NT2/D1 (cell line): Measurements from ENCODE around the gene KCNQ1.

Source experiments
- DNase-seq: peaks from one replicate; pipeline ENCODE4 v3.0.0-alpha.2; 2011; ENCODE audit warnings: low read depth, low spot score
- H3K27me3 ChIP-seq: 2 replicates; pipeline ENCODE4 v1.6.0; 2011; ENCODE audit warnings: mild to moderate bottlenecking; ENCODE audit not compliant: insufficient read length, insufficient read depth
- H3K36me3 ChIP-seq: 2 replicates; pipeline ENCODE4 v1.6.1; 2011; ENCODE audit warnings: mild to moderate bottlenecking, low read length, mixed read lengths; ENCODE audit not compliant: insufficient read depth, insufficient read length
- H3K4me1 ChIP-seq: 2 replicates; pipeline ENCODE4 v1.5.1; 2011; ENCODE audit not compliant: insufficient read depth, insufficient read length
- H3K4me3 ChIP-seq: 2 replicates; pipeline ENCODE4 v1.5.1; 2011; ENCODE audit warnings: low read depth; ENCODE audit not compliant: insufficient read length
- H3K9ac ChIP-seq: 2 replicates; pipeline ENCODE4 v1.6.0; 2011; ENCODE audit warnings: low read depth; ENCODE audit not compliant: insufficient read length
- H3K9me3 ChIP-seq: 2 replicates; pipeline ENCODE4 v1.5.1; 2011; ENCODE audit warnings: mild to moderate bottlenecking, low read length; ENCODE audit not compliant: insufficient read depth
- SUZ12 ChIP-seq: IDR thresholded peaks from 2 replicates; pipeline ENCODE4 v1.6.1; 2011; ENCODE audit not compliant: insufficient read length, insufficient read depth; ENCODE audit errors: extremely low read depth
- YY1 ChIP-seq: IDR thresholded peaks from 2 replicates; pipeline ENCODE4 v1.6.1; 2011; ENCODE audit not compliant: insufficient read length, insufficient read depth
- ZNF274 ChIP-seq: IDR thresholded peaks from 2 replicates; pipeline ENCODE4 v1.6.1; 2011; ENCODE audit warnings: mild to moderate bottlenecking, low read depth, low read length

KCNQ1 gene

DNA sequence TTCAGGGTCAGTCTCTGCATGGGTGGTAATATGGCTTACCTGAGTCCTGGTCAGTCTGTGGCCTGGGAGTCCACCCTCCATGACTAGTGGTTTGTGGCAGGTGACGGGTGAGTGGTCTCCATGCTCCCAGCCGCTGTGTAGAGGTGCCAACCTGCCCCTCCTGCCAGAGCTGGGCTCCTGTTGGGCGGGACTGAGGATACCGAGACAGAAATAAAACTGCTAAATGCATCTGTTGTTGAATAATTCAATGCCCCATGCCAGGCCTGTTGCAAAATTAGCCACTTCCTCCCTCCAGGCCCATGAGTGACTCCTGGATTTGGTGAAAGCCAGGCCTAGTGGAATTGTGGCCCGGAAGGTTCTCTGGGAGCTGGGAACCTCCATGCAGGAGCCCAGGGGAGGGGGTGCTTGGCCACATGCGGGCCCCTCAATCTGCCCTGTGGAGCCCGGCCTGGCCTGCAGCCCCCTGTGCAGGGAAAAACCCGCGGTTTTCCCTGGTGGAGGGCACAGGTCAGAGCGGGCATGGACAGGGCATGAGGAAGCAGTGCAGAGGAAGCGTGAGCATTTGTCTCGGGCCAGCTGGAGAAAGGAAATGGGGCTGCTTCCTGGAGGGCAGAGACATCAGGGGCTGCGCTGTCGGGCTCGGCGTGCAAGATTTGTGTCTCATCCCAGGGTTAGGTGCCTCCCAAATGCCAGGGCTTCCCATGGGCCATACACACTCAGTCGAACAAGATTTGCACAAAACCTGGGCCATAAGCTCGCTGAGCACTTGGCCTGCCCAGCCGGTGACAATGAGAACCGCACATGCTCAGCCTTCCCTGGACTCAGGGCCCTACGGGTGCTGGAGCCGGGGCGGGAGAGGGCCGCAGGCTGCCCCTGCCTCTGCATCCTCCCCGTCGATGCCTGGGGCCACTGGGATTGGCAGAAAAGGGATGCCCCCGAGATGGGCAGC lies 66.9 kb downstream of the KCNQ1 start:
- Histone ChIP-seq H3K9ac (peak overlapping the region; percentile 13), H3K27me3 (peaks cover 90% of the 10 kb centered on the region), H3K36me3 (no peaks in the 10 kb centered on the region), H3K9me3 (no peaks in the 10 kb centered on the region), H3K4me1 (peaks cover 3% of the 10 kb centered on the region), H3K4me3 (no peak overlapping the region)
- TF ChIP-seq SUZ12 (no peak), YY1 (no peak), ZNF274 (no peak)
- DNase-seq, result no peak

DNA sequence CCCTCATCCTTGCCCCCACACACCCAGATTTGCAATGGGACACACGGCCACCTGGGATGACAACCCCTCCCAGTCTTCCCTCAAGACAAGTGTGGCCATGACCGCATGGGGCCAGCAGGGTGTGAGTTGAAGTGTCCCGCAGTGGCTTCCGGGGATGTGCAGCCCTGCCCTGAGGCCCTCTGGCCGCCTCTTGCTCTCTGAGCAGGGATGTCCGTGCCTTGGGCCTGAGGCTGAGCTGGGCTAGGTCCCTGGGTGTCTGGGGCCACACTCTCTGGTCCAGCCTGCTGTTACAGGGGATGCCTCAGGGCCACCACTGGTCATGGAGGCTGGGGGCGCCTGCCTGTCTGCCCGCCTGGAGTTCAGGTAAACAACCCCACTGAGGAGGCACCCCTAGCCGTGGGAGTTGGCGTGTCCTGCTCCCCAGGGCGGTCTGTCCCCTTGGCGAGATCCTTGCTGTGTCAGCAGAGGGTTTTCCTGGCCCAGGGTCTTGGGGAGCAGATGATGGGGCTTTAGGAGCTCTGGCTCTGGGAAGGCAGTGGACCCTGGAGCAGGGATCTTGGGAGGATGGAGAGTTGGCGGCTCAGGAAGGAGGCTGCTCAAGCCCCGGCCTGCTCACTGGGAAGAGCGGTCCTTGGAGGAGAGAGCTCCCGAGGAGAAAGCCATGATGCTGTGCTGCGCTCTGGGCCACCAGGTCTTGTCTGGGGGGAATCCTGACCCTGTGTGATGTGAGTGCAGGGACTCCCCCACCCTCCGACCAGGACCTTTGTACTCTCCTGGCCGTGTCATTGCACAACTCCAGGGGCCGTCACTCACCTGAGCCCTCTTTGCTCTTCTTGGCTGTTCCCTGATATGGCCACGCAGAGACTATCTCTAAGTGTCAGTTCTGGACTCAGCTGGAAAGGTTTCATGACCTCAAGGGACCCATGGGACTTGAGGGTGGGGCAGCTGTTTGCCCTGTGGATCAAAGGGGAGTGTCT lies 67.9 kb downstream of the KCNQ1 start:
- peaks cover 3% of the 10 kb centered on the region for H3K4me1 ChIP-seq
- no peak for DNase-seq

DNA sequence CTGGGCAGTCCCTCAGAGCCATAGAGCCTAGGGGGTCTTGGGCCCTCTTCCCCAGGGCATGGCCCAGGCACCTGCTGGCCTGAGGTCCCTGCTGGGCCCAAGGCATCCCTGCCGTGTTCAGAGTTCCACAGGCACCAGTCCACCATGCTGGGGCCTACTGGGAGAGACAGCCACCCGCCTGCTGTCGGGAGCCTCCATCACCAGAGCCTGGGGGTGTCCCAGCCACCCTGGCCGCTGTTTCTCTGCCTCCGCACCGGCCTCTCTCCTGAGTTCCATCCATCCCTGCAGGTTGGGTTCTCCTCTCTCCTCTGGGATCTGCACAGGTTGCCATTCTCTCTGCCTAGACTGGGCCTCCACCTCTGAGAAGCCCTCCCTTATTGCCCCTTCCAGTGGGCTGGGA lies 68.6 kb downstream of the KCNQ1 start:
- Histone ChIP-seq H3K4me1 (peaks cover 3% of the 10 kb centered on the region), H3K9me3 (no peaks in the 10 kb centered on the region), H3K36me3 (no peaks in the 10 kb centered on the region), H3K27me3 (peaks cover 89% of the 10 kb centered on the region), H3K4me3 (no peak overlapping the region), H3K9ac (no peak overlapping the region)
- TF ChIP-seq SUZ12 (no peak), YY1 (no peak), ZNF274 (no peak)
- DNase-seq, result no peak

More for the DNA sequence above, 67.9 kb downstream of the KCNQ1 start:
- no peak overlapping the region for H3K4me3 ChIP-seq
- TF ChIP-seq ZNF274, result no peak
- TF ChIP-seq YY1, result no peak
- TF ChIP-seq SUZ12, result no peak
- H3K9ac ChIP-seq, result no peak overlapping the region
- H3K27me3 ChIP-seq, result peaks cover 89% of the 10 kb centered on the region
- no peaks in the 10 kb centered on the region for H3K36me3 ChIP-seq
- H3K9me3 ChIP-seq, result no peaks in the 10 kb centered on the region

DNA sequence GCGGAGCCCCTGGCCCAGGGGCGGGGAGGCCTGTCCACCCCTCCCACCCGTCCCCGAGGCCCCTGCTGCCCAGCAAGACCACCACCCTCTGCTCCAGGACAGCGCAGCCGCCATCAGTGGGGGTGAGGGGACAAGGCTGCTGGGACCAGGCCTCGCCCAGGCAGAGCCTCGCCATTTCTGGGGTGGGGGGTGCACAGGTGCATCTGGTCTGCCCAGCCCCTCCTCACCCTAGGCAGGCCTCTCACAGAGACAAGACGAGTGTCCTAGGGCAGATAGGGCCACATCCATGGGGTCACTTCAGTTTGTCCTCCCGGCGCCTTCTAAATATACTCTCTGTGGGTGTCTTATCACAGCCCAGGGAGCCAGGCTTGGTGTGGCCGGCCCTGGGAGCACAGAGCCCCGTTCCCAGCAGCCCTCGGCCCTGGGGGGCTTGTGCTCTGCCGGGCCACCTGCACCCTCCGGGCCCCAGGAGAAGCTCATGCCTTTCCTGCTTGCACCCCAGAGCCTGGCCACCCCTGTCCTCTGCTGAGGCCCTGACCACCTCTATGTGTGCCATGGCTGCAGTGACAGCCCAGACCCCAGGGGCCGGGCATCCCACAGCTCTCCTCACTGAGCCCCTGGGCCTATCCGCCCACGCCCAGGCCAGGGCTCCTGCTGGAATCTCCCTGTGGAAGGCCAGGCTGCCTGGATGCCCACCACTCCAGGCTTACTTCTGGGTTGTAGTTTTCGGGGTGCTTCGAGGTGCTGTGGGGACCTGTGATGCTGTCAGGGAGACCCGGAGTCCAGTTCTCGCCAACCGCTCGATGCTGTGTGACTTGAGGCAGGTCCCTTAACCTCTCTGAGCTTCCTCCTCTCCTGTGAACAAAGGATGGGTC lies 70.8 kb downstream of the KCNQ1 start:
- no peak for DNase-seq
- H3K9ac ChIP-seq, result no peak overlapping the region
- H3K36me3 ChIP-seq, result no peaks in the 10 kb centered on the region
- H3K4me1 ChIP-seq, result no peaks in the 10 kb centered on the region
- H3K4me3 ChIP-seq, result no peak overlapping the region
- H3K27me3 ChIP-seq, result peaks cover 84% of the 10 kb centered on the region
- H3K9me3 ChIP-seq, result no peaks in the 10 kb centered on the region
- TF ChIP-seq YY1 (no peak), ZNF274 (no peak), SUZ12 (no peak)

DNA sequence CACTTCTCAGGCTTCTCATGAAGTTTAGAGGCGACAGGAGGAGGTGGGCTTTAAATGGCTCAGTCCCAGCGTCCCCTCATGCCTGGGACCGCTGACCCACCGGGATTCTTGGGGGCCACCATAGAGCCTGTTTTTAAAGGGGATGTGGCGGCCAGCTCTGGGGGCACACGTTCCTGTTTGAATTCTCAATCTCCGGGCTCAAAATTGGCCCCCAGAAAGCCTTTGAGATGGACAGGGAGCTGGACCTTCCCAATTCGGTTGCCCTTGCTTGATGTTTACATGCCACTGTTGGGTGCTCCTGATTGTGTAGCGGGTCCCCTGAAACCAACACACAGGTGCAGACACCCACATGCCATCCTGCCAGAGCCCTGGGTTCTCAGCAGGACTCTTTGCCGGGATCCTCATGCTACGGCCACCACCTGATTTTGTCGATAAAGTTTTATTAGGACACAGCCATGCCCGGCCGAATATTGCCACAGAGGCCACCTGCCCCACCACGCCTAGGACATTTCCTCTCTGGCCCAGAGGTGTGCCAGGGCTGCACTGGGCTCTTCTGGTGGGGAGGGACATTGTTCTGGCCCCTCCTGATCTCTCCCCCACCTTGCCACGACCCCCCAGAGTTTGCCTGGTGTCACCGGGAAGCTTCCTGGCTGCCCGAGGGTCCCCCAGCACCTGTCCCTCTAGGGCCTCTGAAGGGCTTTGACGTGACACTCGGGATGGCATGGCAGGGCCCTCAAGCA lies 71.6 kb downstream of the KCNQ1 start:
- Histone ChIP-seq H3K4me3 (no peak overlapping the region), H3K4me1 (no peaks in the 10 kb centered on the region), H3K36me3 (no peaks in the 10 kb centered on the region), H3K27me3 (peaks cover 83% of the 10 kb centered on the region), H3K9me3 (no peaks in the 10 kb centered on the region), H3K9ac (no peak overlapping the region)
- DNase-seq, result no peak
- TF ChIP-seq ZNF274, result no peak
- no peak for TF ChIP-seq SUZ12
- TF ChIP-seq YY1, result no peak

DNA sequence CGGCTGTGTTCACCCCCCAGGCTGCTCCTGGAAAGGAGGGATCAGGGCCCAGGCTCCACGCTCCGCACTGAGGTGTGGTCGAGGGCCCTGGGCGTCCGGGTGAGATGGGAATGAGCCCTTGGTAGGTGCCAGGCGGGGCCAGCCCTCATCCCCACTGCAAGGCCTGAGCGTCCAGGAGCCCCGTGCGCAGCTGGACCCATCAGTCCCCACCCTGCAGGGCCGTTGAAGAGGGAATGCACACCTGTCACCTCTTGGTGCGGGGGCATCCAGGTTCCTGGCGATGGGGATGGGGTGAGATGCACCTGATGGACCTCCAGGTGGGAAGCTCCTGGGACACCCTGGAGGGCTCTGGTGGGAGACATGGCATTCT lies 72.2 kb downstream of the KCNQ1 start:
- H3K27me3 ChIP-seq, result peaks cover 78% of the 10 kb centered on the region
- H3K9me3 ChIP-seq, result no peaks in the 10 kb centered on the region
- no peaks in the 10 kb centered on the region for H3K4me1 ChIP-seq
- no peak for TF ChIP-seq SUZ12
- no peak for TF ChIP-seq YY1
- TF ChIP-seq ZNF274, result no peak
- H3K36me3 ChIP-seq, result no peaks in the 10 kb centered on the region
- no peak overlapping the region for H3K4me3 ChIP-seq
- DNase-seq, result no peak
- H3K9ac ChIP-seq, result no peak overlapping the region
